GM10847 (cell line): ENCODE data around the gene LRG1.

Source experiments
- POLR2A ChIP-seq: IDR thresholded peaks from 2 replicates; pipeline ENCODE4 v1.6.1; 2011; ENCODE audit not compliant: insufficient read length; ENCODE audit errors: extremely low read depth

LRG1 gene

DNA sequence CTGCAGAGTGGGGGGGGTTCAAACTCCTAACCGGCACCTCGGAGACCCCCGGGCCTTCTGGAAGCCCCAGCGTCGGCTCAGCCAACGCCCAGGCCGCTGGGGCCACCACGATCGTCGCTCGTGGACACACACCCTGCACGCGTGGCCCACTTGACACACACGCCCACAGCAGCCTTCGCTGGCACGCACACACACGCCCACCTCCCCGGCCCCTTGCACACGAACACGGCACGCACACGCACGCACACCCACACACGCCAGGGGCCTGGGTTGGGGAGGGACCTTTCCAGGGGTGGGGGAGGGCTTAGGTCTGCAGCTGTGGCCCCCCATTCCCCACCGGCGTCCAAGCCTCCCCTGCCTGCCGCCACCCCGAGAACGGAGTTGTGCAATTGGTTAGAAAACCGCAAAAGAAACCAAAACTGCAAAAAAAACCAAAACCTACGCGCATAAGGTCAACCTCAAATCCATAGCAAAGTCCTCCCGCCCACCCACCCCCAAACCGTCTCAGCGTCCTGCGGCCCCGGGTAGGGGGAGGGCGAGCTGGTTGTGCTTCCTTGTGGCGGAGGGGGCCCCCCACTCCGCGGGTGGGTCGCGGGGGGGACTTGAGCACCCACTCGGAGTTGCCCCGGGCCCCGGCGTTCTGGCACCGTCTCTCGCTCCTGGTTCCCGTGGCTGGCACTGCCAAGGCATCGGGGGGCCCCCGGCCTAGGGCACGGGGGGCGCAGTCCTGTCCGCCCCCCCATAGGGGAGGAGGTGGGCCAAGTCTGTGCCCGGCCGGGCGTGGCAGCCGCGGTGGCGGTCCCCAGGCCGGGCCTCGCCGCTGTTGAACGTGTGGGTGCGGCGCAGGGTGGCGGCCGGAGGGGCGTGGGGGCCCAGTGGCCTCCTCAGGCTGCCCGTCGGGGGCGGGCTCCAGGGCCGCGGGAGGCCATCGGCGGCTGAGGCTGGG is 3.3 kb upstream of the LRG1 start:
- TF ChIP-seq POLR2A = no peak

GRCh38 chr19:4541114-4541805 is 1.4 kb upstream of the LRG1 start:
- TF ChIP-seq POLR2A = no peak

DNA sequence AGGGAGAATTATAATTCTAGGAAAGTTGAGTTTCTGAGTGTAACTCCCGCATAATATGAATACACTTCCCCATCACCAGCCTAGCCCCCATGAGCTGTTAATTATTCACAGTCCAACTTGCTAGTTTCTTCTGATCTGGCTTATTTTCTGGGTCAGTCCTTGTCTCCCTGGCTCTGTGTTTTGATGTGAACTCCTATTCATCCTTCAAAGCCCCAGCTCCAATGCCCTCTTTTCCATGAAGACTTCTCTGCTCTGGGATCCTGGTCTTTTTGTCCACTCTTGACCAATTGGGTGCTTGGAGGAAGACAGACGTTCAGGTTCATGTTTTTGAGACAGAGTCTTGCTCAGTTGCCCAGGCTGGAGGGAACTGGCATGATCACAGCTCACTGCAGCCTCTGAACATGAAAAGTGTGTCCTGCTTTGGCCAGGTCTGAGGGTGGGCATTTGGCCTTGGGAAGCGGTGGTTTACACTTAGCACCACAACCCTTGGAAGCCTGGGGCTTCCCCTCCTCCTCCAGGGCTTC is 605 bp downstream of the LRG1 start:
- no peak for TF ChIP-seq POLR2A

DNA sequence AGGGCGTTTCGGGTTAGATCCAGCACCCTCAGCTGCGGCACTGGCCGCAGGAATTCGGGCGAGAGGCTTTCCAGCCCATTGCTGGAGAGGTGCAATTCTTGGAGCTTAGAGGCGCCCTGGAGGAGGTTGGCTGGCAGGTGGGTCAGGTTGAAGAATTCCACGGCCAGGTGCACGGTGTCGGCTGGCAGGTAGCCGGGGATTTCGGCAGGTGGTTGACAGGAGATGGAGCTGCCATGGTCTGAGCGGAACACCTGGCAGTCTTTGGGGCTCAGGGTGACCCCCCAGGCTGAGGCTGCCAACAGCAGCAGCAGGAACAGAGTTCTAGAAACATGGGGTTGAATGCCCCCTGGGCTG is 1.3 kb downstream of the LRG1 start:
- TF ChIP-seq POLR2A = no peak

DNA sequence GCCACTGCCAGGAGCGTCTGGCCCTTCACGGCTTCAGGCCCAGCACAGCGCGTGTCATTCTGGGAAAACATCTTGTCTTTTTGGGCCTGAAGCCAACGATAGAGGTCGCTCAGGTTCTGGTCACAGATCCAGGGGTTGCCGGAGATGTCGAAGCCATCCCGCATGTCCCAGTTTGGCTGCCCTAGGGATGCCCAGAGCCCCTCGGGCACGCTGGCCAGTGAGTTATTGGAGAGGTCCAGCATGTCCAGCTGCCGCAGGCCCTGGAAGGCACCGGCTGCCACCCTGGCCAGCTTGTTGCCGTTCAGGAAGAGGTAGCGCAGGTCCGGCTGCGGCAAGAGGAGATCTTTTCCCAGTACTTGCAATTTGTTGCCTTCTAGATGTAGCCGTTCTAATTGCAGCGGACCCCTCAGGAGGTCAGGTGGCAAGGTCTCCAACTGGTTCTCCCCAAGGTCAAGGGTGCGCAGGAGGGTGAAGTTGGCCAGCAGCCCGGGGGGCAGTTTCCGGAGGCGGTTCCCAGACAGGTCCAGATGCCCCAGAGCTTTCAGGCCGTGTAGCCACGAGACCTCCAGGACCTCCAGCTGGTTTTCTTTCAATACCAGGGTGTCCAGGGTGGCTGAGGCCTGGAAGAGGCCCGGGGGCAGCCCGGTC is 1.8 kb downstream of the LRG1 start:
- no peak for TF ChIP-seq POLR2A

- no peak for TF ChIP-seq POLR2A
These were observed 3.0 kb downstream of the LRG1 start for GRCh38 chr19:4536798-4537197.

DNA sequence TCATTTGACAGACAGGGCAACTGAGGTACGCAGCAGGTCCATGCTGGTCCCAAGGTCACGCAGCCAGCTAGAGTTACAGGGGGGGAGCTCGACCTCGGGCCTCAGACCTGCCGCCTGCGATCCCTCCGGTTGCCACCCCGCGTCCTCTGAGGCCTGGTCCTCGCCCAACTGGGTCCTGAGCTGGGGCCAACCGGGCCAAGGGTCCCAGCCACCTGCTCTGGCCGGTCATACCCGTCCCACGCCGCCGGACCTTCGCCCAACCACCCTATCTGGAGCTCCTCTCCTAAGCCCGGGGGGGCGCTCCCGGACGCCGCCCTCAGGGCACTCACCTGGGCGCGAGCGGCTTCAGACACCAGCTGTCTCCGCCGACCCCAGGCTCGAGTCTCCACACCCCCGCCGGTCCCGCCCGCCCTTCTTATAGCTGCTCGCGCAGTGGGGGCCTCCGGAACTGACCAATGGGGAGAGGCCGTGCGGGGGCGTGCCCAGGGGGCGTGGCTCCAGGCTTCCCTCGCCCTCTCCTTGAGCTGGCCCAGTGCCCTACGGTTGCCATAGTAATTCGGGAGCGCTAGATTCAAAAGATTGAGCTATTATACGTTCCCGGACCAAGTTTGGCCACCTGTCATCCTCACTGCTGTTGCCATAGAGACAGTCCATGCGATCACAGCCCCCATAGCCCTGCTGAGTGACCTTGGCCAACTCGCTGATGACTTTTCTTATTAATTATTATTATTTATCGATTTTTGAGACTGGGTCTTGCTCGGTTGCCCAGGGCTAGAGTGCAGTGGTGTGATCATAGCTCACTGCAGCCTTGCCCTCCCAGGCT is 4.8 kb downstream of the LRG1 start, which contains the start of gene PLIN5:
Gene PLIN5, minus strand, starts transcription at position 389 of the 823 bp plus-strand sequence. CDS start 1,150 bp downstream, outside the sequence.
- TF ChIP-seq POLR2A = no peak

GRCh38 chr19:4533835-4534424 is 5.9 kb downstream of the LRG1 start:
- TF ChIP-seq POLR2A = no peak

DNA sequence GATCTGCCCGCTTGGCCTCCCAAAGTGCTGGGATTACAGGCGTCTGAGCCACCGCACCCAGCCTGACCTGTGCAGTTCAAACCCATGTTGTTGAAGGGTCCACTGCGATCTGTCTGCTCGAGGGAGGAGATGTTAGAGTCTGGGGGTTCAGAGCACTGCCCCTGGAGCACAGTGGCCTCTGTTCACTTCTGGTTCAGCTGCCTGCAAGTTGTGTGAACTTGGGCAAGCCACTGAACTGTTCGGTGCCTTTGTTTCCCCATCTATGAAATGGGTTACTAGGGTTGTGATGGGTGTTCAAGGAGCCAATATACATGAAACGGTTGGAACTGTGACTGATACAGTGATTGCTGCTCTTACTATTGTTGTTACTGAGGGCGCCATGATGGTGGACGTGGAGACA is 6.5 kb downstream of the LRG1 start:
- no peak for TF ChIP-seq POLR2A

DNA sequence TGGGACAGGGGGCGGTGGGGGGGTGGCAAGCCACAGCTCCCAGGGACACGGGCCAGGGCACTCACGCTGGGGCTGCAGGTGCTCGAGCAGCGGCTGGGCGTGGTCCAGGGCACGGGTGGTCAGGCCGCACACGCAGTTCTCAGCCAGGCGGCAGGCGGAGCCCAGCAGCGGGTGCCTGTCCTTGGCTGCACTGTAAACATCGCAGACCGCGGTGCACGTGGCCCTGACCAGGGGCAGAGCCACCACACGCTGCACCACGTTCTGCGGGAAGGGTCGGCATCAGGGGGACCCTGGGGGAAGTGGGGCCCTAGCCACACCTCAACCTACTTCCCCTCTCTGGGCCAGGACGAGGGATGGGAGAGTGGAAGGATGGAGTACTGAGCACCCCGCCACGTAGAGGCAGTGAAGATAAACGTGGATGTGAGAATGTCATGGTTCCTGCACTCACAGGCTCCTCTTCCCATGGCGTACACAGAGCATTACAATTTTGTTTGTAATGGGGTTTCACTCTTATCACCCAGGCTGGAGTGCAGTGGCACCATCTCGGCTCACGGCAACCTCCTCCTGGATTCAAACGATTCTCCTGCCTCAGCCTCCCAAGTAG is 8.2 kb downstream of the LRG1 start:
- no peak for TF ChIP-seq POLR2A

- no peak for TF ChIP-seq POLR2A
These were observed 9.8 kb downstream of the LRG1 start for GRCh38 chr19:4529924-4530522.

GRCh38 chr19:4528843-4529242 is 11.0 kb downstream of the LRG1 start:
- TF ChIP-seq POLR2A = no peak

GRCh38 chr19:4525563-4526002 is 14.3 kb downstream of the LRG1 start:
- TF ChIP-seq POLR2A = no peak
